Neuronal stem cell (in vitro differentiated cells): ENCODE data around the gene OLA1.

Source experiments
- DNase-seq: peaks from one replicate; pipeline ENCODE4 v3.0.0-alpha.2; 2013; ENCODE audit warnings: low spot score
- H2AFZ ChIP-seq: one replicate; pipeline ENCODE4 v1.6.1; 2013; ENCODE audit warnings: mild to moderate bottlenecking, low read length, inconsistent platforms
- H2AK5ac ChIP-seq: 2 replicates; pipeline ENCODE4 v1.6.1; 2013; ENCODE audit warnings: low read depth, mild to moderate bottlenecking, inconsistent platforms, low read length, moderate library complexity, mixed read lengths
- H2BK120ac ChIP-seq: 2 replicates; pipeline ENCODE4 v1.6.1; 2013; ENCODE audit warnings: low read depth, mild to moderate bottlenecking, inconsistent platforms, low read length, moderate library complexity, mixed read lengths
- H2BK12ac ChIP-seq: one replicate; pipeline ENCODE4 v1.6.1; 2013; ENCODE audit warnings: low read length, inconsistent platforms
- H2BK15ac ChIP-seq: 2 replicates; pipeline ENCODE4 v1.6.1; 2013; ENCODE audit warnings: mild to moderate bottlenecking, low read length, inconsistent platforms, mixed read lengths
- H2BK5ac ChIP-seq: one replicate; pipeline ENCODE4 v1.6.1; 2013; ENCODE audit warnings: inconsistent platforms, mild to moderate bottlenecking, low read length, moderate library complexity
- H3K14ac ChIP-seq: one replicate; pipeline ENCODE4 v1.6.1; 2013; ENCODE audit warnings: low read length, inconsistent platforms
- H3K18ac ChIP-seq: 2 replicates; pipeline ENCODE4 v1.6.1; 2013; ENCODE audit warnings: low read length, inconsistent platforms
- H3K23ac ChIP-seq: 2 replicates; pipeline ENCODE4 v1.6.1; 2013; ENCODE audit warnings: low read depth, mild to moderate bottlenecking, mixed read lengths, low read length, inconsistent platforms; ENCODE audit not compliant: poor library complexity
- H3K27ac ChIP-seq: replicated peaks from 3 replicates; pipeline ENCODE4 v1.5.1; 2013; ENCODE audit warnings: low read length, inconsistent platforms
- H3K27me3 ChIP-seq, 3 experiments: 2 replicates each; pipeline ENCODE4 v1.6.1; 2013; ENCODE audit warnings: low read length in 3 of 3, mild to moderate bottlenecking in 2 of 3, inconsistent platforms in 1 of 3, low read depth in 1 of 3, mixed read lengths in 1 of 3, moderate library complexity in 1 of 3; ENCODE audit not compliant: control insufficient read depth in 3 of 3, insufficient read depth in 3 of 3
- H3K36me3 ChIP-seq, 2 donors: replicated peaks in 1 of 2; 2 replicates each; pipeline ENCODE4 v1.6.1; 2013; ENCODE audit warnings: low read length in 2 of 2; ENCODE audit not compliant: control insufficient read depth in 2 of 2, insufficient read depth in 2 of 2
- H3K4ac ChIP-seq: 2 replicates; pipeline ENCODE4 v1.6.1; 2013; ENCODE audit warnings: inconsistent platforms, mild to moderate bottlenecking, low read length, moderate library complexity
- H3K4me1 ChIP-seq, 2 donors: 1 replicate in 1 of 2; 2 replicates in 1 of 2; pipeline ENCODE4 v1.6.1; 2013; ENCODE audit warnings: low read length in 2 of 2, low read depth in 1 of 2; ENCODE audit not compliant: control insufficient read depth in 2 of 2, insufficient read depth in 1 of 2
- H3K4me2 ChIP-seq: one replicate; pipeline ENCODE4 v1.6.1; 2013; ENCODE audit warnings: mild to moderate bottlenecking, low read length, inconsistent platforms; ENCODE audit not compliant: insufficient read depth, poor library complexity, severe bottlenecking
- H3K4me3 ChIP-seq, 2 donors: 2 replicates each; pipeline ENCODE4 v1.5.1; 2013; ENCODE audit warnings: low read length in 2 of 2, mild to moderate bottlenecking in 2 of 2, inconsistent platforms in 1 of 2, moderate library complexity in 1 of 2
- H3K79me1 ChIP-seq: one replicate; pipeline ENCODE4 v1.6.1; 2013; ENCODE audit warnings: low read depth, mild to moderate bottlenecking, inconsistent platforms, low read length, moderate library complexity
- H3K9ac ChIP-seq: one replicate; pipeline ENCODE4 v1.6.1; 2013; ENCODE audit warnings: mild to moderate bottlenecking, low read depth, low read length, inconsistent platforms; ENCODE audit not compliant: poor library complexity
- H3K9me3 ChIP-seq, 2 donors: replicated peaks in 1 of 2; 2 replicates each; pipeline versions ENCODE3 to v1.6.1; 2013; ENCODE audit warnings: low read length in 2 of 2, mild to moderate bottlenecking in 2 of 2, inconsistent platforms in 1 of 2, low read depth in 1 of 2, mixed read lengths in 1 of 2, moderate library complexity in 1 of 2; ENCODE audit not compliant: control insufficient read depth in 2 of 2, insufficient read depth in 1 of 2
- H4K8ac ChIP-seq: one replicate; pipeline ENCODE4 v1.6.1; 2013; ENCODE audit warnings: low read depth, mild to moderate bottlenecking, inconsistent platforms, low read length, moderate library complexity
- H4K91ac ChIP-seq: one replicate; pipeline ENCODE4 v1.6.1; 2013; ENCODE audit warnings: low read length, low read depth, mild to moderate bottlenecking, inconsistent platforms; ENCODE audit not compliant: poor library complexity
- WGBS, 2 donors: extraction: QIAGEN DNeasy Blood & Tissue Kit; methylation state at CpG; one replicate each; pipeline ENCODE4 v1.1.7; 2013; ENCODE audit warnings: missing lambda C conversion rate in 2 of 2, mixed read lengths in 1 of 2; ENCODE audit not compliant: insufficient read length in 2 of 2, insufficient replicate concordance in 1 of 2; ENCODE audit errors: extremely low coverage in 2 of 2; 5-methylcytosine and 5-hydroxymethylcytosine counted together

The OLA1 gene

GRCh38 chr2:174142290-174142689, 106.0 kb downstream of the OLA1 start:
- Histone ChIP-seq H3K14ac (no peak overlapping the region), H3K9me3 (peaks cover 2 to 13% of the 10 kb centered on the region in 2 donors), H3K79me1 (peaks cover 1% of the 10 kb centered on the region), H2AK5ac (no peak overlapping the region), H3K23ac (no peak overlapping the region), H3K27me3 (no peaks in the 10 kb centered on the region), H3K4me3 (no peak overlapping the region), H4K91ac (no peak overlapping the region), H3K18ac (no peak overlapping the region), H3K27ac (no peak overlapping the region), H2AFZ (no peak overlapping the region), H3K36me3 (peaks cover 3 to 41% of the 10 kb centered on the region in 2 donors), H2BK120ac (no peak overlapping the region), H2BK15ac (no peak overlapping the region), H4K8ac (no peak overlapping the region), H3K4ac (no peak overlapping the region), H3K4me1 (no peaks in the 10 kb centered on the region), H2BK5ac (no peak overlapping the region), H3K4me2 (no peak overlapping the region), H2BK12ac (no peak overlapping the region), H3K9ac (no peak overlapping the region)
- no peak for DNase-seq
- no CpG with 5 or more reads among the region's 2 CpGs for WGBS, 2 donors

GRCh38 chr2:174138161-174138560, 110.2 kb downstream of the OLA1 start:
- Histone ChIP-seq H2BK120ac (no peak overlapping the region), H3K27ac (no peak overlapping the region), H3K4me2 (no peak overlapping the region), H2AK5ac (no peak overlapping the region), H3K9ac (no peak overlapping the region), H3K36me3 (peaks cover 6 to 64% of the 10 kb centered on the region in 2 donors), H4K8ac (no peak overlapping the region), H3K27me3 (no peaks in the 10 kb centered on the region), H3K14ac (no peak overlapping the region), H3K4me1 (no peaks in the 10 kb centered on the region), H3K79me1 (no peaks in the 10 kb centered on the region), H3K18ac (no peak overlapping the region), H3K4ac (no peak overlapping the region), H2BK5ac (no peak overlapping the region), H3K23ac (no peak overlapping the region), H3K9me3 (peaks cover 2 to 27% of the 10 kb centered on the region in 2 donors), H2BK12ac (no peak overlapping the region), H2BK15ac (no peak overlapping the region), H2AFZ (no peak overlapping the region), H4K91ac (no peak overlapping the region), H3K4me3 (no peak overlapping the region)
- no peak for DNase-seq
- no CpG with 5 or more reads among the region's 4 CpGs for WGBS, 2 donors

GRCh38 chr2:174135981-174136380, 112.4 kb downstream of the OLA1 start:
- no peak overlapping the region for H2AK5ac ChIP-seq
- no peak overlapping the region for H3K4me3 ChIP-seq
- no peak overlapping the region for H3K23ac ChIP-seq
- H3K27ac ChIP-seq = no peak overlapping the region
- no peak overlapping the region for H2AFZ ChIP-seq
- H3K4me2 ChIP-seq = no peak overlapping the region
- no peak overlapping the region for H3K4ac ChIP-seq
- no peak overlapping the region for H4K8ac ChIP-seq
- no peaks in the 10 kb centered on the region for H3K4me1 ChIP-seq
- no peak overlapping the region for H2BK5ac ChIP-seq
- WGBS, 2 donors = no CpG with 5 or more reads among the region's 3 CpGs
- H3K36me3 ChIP-seq = peaks cover 6 to 55% of the 10 kb centered on the region in 2 donors
- no peaks in the 10 kb centered on the region for H3K27me3 ChIP-seq
- H2BK120ac ChIP-seq = no peak overlapping the region
- DNase-seq = no peak
- H3K79me1 ChIP-seq = no peaks in the 10 kb centered on the region
- H3K9ac ChIP-seq = no peak overlapping the region
- H4K91ac ChIP-seq = no peak overlapping the region
- H3K18ac ChIP-seq = no peak overlapping the region
- no peak overlapping the region for H2BK15ac ChIP-seq
- H3K14ac ChIP-seq = no peak overlapping the region
- peaks cover 2 to 27% of the 10 kb centered on the region in 2 donors for H3K9me3 ChIP-seq
- no peak overlapping the region for H2BK12ac ChIP-seq

GRCh38 chr2:174125090-174125489, 123.2 kb downstream of the OLA1 start:
- peaks cover 0 to 23% of the 10 kb centered on the region in 2 donors for H3K9me3 ChIP-seq
- H3K4me1 ChIP-seq = peaks cover 7 to 42% of the 10 kb centered on the region in 2 donors
- peak overlapping the region; percentile 65 for H3K27ac ChIP-seq
- H3K23ac ChIP-seq = no peak overlapping the region
- H3K4me2 ChIP-seq = no peak overlapping the region
- H3K4me3 ChIP-seq = no peak overlapping the region
- H2AK5ac ChIP-seq = no peak overlapping the region
- no peak overlapping the region for H2BK12ac ChIP-seq
- H3K79me1 ChIP-seq = no peaks in the 10 kb centered on the region
- no peaks in the 10 kb centered on the region for H3K27me3 ChIP-seq
- no peak overlapping the region for H3K14ac ChIP-seq
- DNase-seq = peak; percentile 32
- peaks cover 0 to 31% of the 10 kb centered on the region in 2 donors for H3K36me3 ChIP-seq
- no peak overlapping the region for H2BK15ac ChIP-seq
- no peak overlapping the region for H2AFZ ChIP-seq
- H3K4ac ChIP-seq = no peak overlapping the region
- WGBS, 2 donors = no CpG with 5 or more reads among the region's 4 CpGs
- no peak overlapping the region for H2BK120ac ChIP-seq
- H4K8ac ChIP-seq = no peak overlapping the region
- H3K9ac ChIP-seq = no peak overlapping the region
- H4K91ac ChIP-seq = no peak overlapping the region
- H2BK5ac ChIP-seq = no peak overlapping the region
- H3K18ac ChIP-seq = no peak overlapping the region
